ENCODE data around the gene RAB7A. TPM values are rescaled to one million over a fixed set of nuclear protein-coding genes. Genes with fewer than 3 reads are reported as not detected.

The RAB7A gene
- total and polyA plus RNA-seq, 2 of the 4 experiments (the other 2 are of a cell fraction), result 57.0 to 240 TPM

DNA sequence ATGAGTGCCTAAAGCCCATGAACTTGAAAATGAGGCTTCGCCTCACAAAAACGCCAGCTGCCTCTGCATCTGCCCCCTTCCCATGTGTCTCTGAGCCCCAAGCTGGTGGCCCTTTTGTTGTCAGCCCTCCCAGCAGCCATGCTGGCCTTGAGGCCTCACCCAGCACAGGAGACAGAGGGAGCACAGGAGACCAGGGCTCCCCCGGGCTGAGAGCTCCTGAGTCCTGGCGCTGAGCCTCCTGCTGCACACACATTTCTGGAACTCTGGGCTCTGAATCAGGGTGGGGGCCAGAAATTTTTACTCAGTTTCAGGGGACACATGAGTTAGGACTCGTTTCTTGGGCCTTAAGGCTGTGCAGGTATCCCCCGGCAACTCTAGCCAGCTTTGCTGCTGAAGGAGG, 97.0 kb downstream of the RAB7A start:
- no peak for ATAC-seq (ENCODE audit: low read depth)
- POLR2A ChIA-PET (ENCODE audit: unreplicated experiment), result no interaction called here
- Histone ChIP-seq H3K9me3 (ENCODE audit: control insufficient read depth, insufficient read depth, low read length) (no peaks in the 10 kb centered on the region), H3K9ac (ENCODE audit: low read depth, low read length) (no peak overlapping the region), H3K9me1 (ENCODE audit: insufficient read depth, low read length) (0 out of 2 replicates have a peak, but pooled peaks cover 5% of the 10 kb centered on the region), H3K23ac (ENCODE audit: low read depth, low read length) (no peak overlapping the region), H4K91ac (ENCODE audit: insufficient read depth, low read depth, low read length) (no peak overlapping the region), H2AFZ (replicated peaks; ENCODE audit: low read length, poor library complexity) (no peak overlapping the region), H4K8ac (ENCODE audit: low read depth in 2 of 2, low read length in 2 of 2) (no peak overlapping the region), H3K27me3 (ENCODE audit: control insufficient read depth, insufficient read depth, low read length) (no peaks in the 10 kb centered on the region), H3K56ac (ENCODE audit: extremely low read depth, insufficient read depth, low read length) (no peak overlapping the region), H3K27ac (ENCODE audit: insufficient read depth, low read length) (no peak overlapping the region), H2BK5ac (ENCODE audit: low read depth, low read length, poor library complexity, severe bottlenecking) (no peak overlapping the region), H3K14ac (replicated peaks; ENCODE audit: low read depth, low read length) (no peak overlapping the region), H2AK5ac (ENCODE audit: low read depth, low read length) (no peak overlapping the region), H2BK15ac (ENCODE audit: low read depth, low read length) (no peak overlapping the region), H2AK9ac (replicated peaks; ENCODE audit: low read depth, low read length, poor library complexity) (no peak overlapping the region), H3K4me1 (ENCODE audit: control insufficient read depth, insufficient read depth, low read length) (no peaks in the 10 kb centered on the region), H3K36me3 (ENCODE audit: control insufficient read depth, insufficient read depth, low read length) (peaks cover 15% of the 10 kb centered on the region), H2BK20ac (ENCODE audit: low read depth, low read length) (no peak overlapping the region), H4K5ac (ENCODE audit: low read depth, low read length) (no peak overlapping the region), H3K18ac (ENCODE audit: low read depth, low read length) (no peak overlapping the region), H2BK120ac (ENCODE audit: low read depth, low read length) (no peak overlapping the region), H3K4me2 (ENCODE audit: low read depth, low read length) (no peak overlapping the region), H3K79me1 (ENCODE audit: low read depth in 1 of 2, low read length in 2 of 2) (peaks cover 0 to 10% of the 10 kb centered on the region in 2 experiments; a peak in 2 of 4 replicates), H3K4me3 (ENCODE audit: insufficient read depth, low read depth, low read length) (no peak overlapping the region), H3K4ac (ENCODE audit: low read depth, low read length) (no peak overlapping the region), H4K20me1 (ENCODE audit: insufficient read depth, low read length) (peaks cover 3% of the 10 kb centered on the region; the same call in 1 of the 2 replicates)
- in situ Hi-C loops (cut with MboI; ENCODE audit: low sequenced_read_pairs), result no loop called here
- dilution Hi-C loops (cut with HindIII; ENCODE audit: low sequenced_read_pairs, unreplicated experiment), result no loop called here
- no TSS peak for BruUV-seq (replicated peaks)
- intact Hi-C loops (cut with micrococcal nuclease), result no loop called here
- DNase-seq, result no peak
- 92% methylated on average over 4 of the region's 6 CpGs; no CpG with 5 or more reads in 1 of the 2 experiments for WGBS, 2 experiments (ENCODE audit: extremely low coverage in 2 of 2, insufficient read length in 1 of 2)
- CTCF ChIA-PET, result no interaction called here
- TF ChIP-seq POLR2A (IDR thresholded peaks at IDR 0.05; ENCODE audit: low read depth, low read length) (no peak), RFX5 (IDR thresholded peaks at IDR 0.05; ENCODE audit: low read depth, low read length) (no peak), RCOR1 (IDR thresholded peaks at IDR 0.05; ENCODE audit: insufficient replicate concordance, low read length) (no peak), SMC3 (IDR thresholded peaks at IDR 0.05; ENCODE audit: low read depth, low read length) (no peak), CEBPB (IDR thresholded peaks at IDR 0.05; ENCODE audit: low read depth, low read length) (no peak), MXI1 (IDR thresholded peaks at IDR 0.05; ENCODE audit: borderline replicate concordance, low read depth, low read length) (no peak), RAD21 (IDR thresholded peaks at IDR 0.05; ENCODE audit: low read length) (no peak), MAZ (IDR thresholded peaks at IDR 0.05; ENCODE audit: borderline replicate concordance, low read depth, low read length) (no peak), FOS (IDR thresholded peaks at IDR 0.05; ENCODE audit: low read depth, low read length) (no peak), NFE2L2 (IDR thresholded peaks at IDR 0.05; ENCODE audit: low read depth, low read length) (no peak), CTCF (conservative IDR thresholded peaks at IDR 0.05; ENCODE audit: low read depth, low read length) (no peak), BHLHE40 (IDR thresholded peaks at IDR 0.05; ENCODE audit: low read depth, low read length) (no peak), MAFK (IDR thresholded peaks at IDR 0.05; ENCODE audit: low read depth, low read length) (no peak), CHD1 (IDR thresholded peaks at IDR 0.05; ENCODE audit: low read depth, low read length) (no peak)
- TF ChIP-seq, protein P1, sequence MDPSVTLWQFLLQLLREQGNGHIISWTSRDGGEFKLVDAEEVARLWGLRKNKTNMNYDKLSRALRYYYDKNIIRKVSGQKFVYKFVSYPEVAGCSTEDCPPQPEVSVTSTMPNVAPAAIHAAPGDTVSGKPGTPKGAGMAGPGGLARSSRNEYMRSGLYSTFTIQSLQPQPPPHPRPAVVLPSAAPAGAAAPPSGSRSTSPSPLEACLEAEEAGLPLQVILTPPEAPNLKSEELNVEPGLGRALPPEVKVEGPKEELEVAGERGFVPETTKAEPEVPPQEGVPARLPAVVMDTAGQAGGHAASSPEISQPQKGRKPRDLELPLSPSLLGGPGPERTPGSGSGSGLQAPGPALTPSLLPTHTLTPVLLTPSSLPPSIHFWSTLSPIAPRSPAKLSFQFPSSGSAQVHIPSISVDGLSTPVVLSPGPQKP (IDR thresholded peaks at IDR 0.05; ENCODE audit: borderline replicate concordance, low read depth, low read length), result no peak
- TF ChIP-seq, protein P2, sequence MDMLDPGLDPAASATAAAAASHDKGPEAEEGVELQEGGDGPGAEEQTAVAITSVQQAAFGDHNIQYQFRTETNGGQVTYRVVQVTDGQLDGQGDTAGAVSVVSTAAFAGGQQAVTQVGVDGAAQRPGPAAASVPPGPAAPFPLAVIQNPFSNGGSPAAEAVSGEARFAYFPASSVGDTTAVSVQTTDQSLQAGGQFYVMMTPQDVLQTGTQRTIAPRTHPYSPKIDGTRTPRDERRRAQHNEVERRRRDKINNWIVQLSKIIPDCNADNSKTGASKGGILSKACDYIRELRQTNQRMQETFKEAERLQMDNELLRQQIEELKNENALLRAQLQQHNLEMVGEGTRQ (IDR thresholded peaks at IDR 0.05; ENCODE audit: low read depth, low read length), result no peak
